PC-3 (cell line): Measurements from ENCODE around the gene GLI1. TPM values are rescaled to one million over a fixed set of nuclear protein-coding genes. Genes with fewer than 3 reads are reported as not detected.

Source experiments
- ATAC-seq: fragments of 200-7000 bp; cut with Tn5 transposase; 2 replicates; pipeline ENCODE4 v1.9.1; 2020; ENCODE audit warnings: mild to moderate bottlenecking, moderate library complexity
- BruUV-seq: library from RNA; stranded (reverse); fragments of 400-500 nt; replicated peaks from 2 replicates; lab custom pipeline; 2021; lab: Mats Ljungman, UMichigan
- CTCF ChIA-PET: fragments of 300-600 bp; sonication (Branson Sonifier 250); formaldehyde crosslinking; loops from one replicate; lab custom pipeline; 2022; ENCODE audit warnings: antibody characterized with exemption; lab: Charles Lee
- POLR2A ChIA-PET: fragments of 300-600 bp; sonication (Branson Sonifier 250); formaldehyde crosslinking; loops from one replicate; lab custom pipeline; 2022; ENCODE audit warnings: antibody characterized with exemption; ENCODE audit not compliant: unreplicated experiment; lab: Charles Lee
- DNase-seq: peaks from one replicate; pipeline ENCODE4 v3.0.0-alpha.2; 2015
- H2AFZ ChIP-seq: fragments of 300-600 bp; sonication (generic); 2 replicates; pipeline ENCODE4 v1.6.0; 2016; ENCODE audit warnings: antibody characterized with exemption, low read length
- H3F3A ChIP-seq: fragments of 300-600 bp; sonication (generic); one replicate; pipeline ENCODE4 v1.6.0; 2017; ENCODE audit warnings: antibody characterized with exemption, low read length, control low read depth, mild to moderate bottlenecking; ENCODE audit not compliant: unreplicated experiment
- H3K27ac ChIP-seq: fragments of 300-600 bp; sonication (generic); 2 replicates; pipeline ENCODE4 v1.5.1; 2016; ENCODE audit warnings: mild to moderate bottlenecking, low read length
- H3K27me3 ChIP-seq: fragments of 300-600 bp; sonication (generic); 2 replicates; pipeline ENCODE4 v1.6.1; 2016; ENCODE audit warnings: low read length, mixed read lengths
- H3K36me3 ChIP-seq: fragments of 300-600 bp; sonication (generic); 2 replicates; pipeline ENCODE4 v1.6.1; 2016; ENCODE audit warnings: low read depth, mixed run types, low read length, mixed read lengths
- H3K4me1 ChIP-seq: fragments of 300-600 bp; sonication (generic); 2 replicates; pipeline ENCODE4 v1.5.1; 2016; ENCODE audit warnings: low read length; ENCODE audit not compliant: insufficient read depth
- H3K4me2 ChIP-seq: fragments of 300-600 bp; sonication (generic); 2 replicates; pipeline ENCODE4 v1.6.0; 2016; ENCODE audit warnings: low read length
- H3K4me3 ChIP-seq: fragments of 300-600 bp; sonication (generic); 2 replicates; pipeline ENCODE4 v1.5.1; 2016; ENCODE audit warnings: mild to moderate bottlenecking, low read length, mixed read lengths
- H3K79me2 ChIP-seq: fragments of 300-600 bp; sonication (generic); 2 replicates; pipeline ENCODE4 v1.6.1; 2017; ENCODE audit warnings: low read length, mixed read lengths
- H3K9ac ChIP-seq: fragments of 300-600 bp; sonication (generic); 2 replicates; pipeline ENCODE4 v1.6.0; 2016; ENCODE audit warnings: mild to moderate bottlenecking, low read length
- H3K9me2 ChIP-seq: fragments of 300-600 bp; sonication (generic); replicated peaks from 2 replicates; pipeline ENCODE4 v1.6.1; 2016; ENCODE audit warnings: mixed run types, low read length, mixed read lengths
- H3K9me3 ChIP-seq: fragments of 300-600 bp; sonication (generic); 2 replicates; pipeline ENCODE4 v1.6.1; 2016; ENCODE audit warnings: low read length, mixed read lengths
- H4K20me1 ChIP-seq: fragments of 300-600 bp; sonication (generic); 2 replicates; pipeline ENCODE4 v1.6.1; 2016; ENCODE audit warnings: low read length, mixed read lengths
- CTCF ChIP-seq: fragments of 300-600 bp; sonication (generic); conservative IDR thresholded peaks from 2 replicates; pipeline ENCODE4 v1.5.1; 2017; ENCODE audit warnings: antibody characterized with exemption, low read depth, mild to moderate bottlenecking, low read length
- EZH2 ChIP-seq: fragments of 300-600 bp; sonication (generic); IDR thresholded peaks from one replicate; pipeline ENCODE4 v1.6.1; 2017; ENCODE audit warnings: antibody characterized with exemption, mild to moderate bottlenecking, low read length; ENCODE audit not compliant: unreplicated experiment
- EZH2phosphoT487 ChIP-seq: fragments of 300-600 bp; sonication (generic); IDR thresholded peaks from 2 replicates; pipeline ENCODE4 v1.6.1; 2018; ENCODE audit warnings: mild to moderate bottlenecking, antibody characterized with exemption, low read length, borderline replicate concordance
- intact Hi-C: fragments of 100-400 bp; cut with micrococcal nuclease; formaldehyde crosslinking; loops from 2 replicates; pipeline ENCODE4 v1.9.0; 2023
- total RNA-seq: library from RNA; depleted of rRNA; stranded (reverse); fragments of >200 nt; gene quantifications from 2 replicates; pipeline ENCODE4 v1.2.3, GENCODE V29; 2014

GLI1 gene
- total RNA-seq, 1 experiment from 2014 or later: 3.0 TPM

DNA sequence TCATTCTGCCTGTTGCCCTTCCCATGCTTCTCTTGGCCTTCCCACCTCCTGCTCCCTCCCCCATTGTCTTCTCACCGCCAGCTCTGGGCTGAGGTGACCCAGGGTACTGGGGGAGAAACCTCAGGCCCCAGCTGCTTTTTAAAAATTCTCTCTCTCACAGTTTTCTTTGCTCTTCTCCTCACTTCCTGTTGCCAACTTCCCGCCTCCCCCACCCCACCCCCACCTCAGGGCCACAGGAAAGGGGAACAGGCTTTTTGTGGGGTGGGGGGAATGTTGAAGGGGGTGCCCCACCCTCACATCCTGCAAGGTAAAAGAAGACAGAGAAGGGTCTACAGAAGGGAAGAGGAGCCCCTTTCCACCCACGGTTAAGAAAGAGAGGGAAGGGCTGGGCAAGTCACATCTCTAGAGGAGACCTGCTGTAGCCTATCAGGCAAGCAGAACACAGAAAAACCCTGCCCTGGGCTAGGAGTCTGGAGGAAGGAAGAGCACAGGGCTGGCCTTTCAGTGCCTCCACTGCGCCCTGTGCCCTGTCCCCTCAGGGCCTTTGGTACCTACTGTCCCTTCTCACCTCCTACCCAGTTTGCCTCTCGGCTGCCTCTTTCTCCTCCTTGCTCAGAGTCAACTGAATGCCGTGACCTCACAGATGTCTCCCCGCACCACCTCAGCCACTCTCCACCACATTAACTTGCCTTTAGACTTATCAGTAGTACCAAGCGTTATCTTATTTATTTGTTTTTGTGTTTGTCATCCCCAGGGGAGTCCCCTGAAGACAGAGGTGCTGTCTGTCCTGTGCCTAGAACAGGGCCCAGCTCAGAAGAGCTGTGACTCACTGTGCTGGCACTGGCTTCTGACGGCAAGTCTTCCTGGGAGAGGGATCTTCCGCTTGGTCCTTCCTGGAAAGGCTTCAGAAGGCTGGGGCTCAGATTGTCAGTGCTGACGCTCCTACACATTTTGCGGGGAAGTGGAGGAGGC is 18.4 kb downstream of the GLI1 start:
- ChIA-PET POLR2A (no interaction called here), CTCF (no interaction called here)
- H3K27me3 ChIP-seq: peaks cover 39% of the 10 kb centered on the region
- intact Hi-C loops: no loop called here
- no peak overlapping the region for H3K9ac ChIP-seq
- no peaks in the 10 kb centered on the region for H3F3A ChIP-seq
- H3K4me1 ChIP-seq: no peaks in the 10 kb centered on the region
- H4K20me1 ChIP-seq: no peaks in the 10 kb centered on the region
- H3K27ac ChIP-seq: no peak overlapping the region
- BruUV-seq: no TSS peak
- no peaks in the 10 kb centered on the region for H3K79me2 ChIP-seq
- no peaks in the 10 kb centered on the region for H3K36me3 ChIP-seq
- DNase-seq (no peak), ATAC-seq (peak; percentile 25)
- TF ChIP-seq EZH2 (no peak), EZH2phosphoT487 (no peak), CTCF (no peak)
- H3K4me2 ChIP-seq: no peak overlapping the region
- H3K9me2 ChIP-seq: no peaks in the 10 kb centered on the region
- H3K9me3 ChIP-seq: no peaks in the 10 kb centered on the region
- H3K4me3 ChIP-seq: no peak overlapping the region
- no peak overlapping the region for H2AFZ ChIP-seq

DNA sequence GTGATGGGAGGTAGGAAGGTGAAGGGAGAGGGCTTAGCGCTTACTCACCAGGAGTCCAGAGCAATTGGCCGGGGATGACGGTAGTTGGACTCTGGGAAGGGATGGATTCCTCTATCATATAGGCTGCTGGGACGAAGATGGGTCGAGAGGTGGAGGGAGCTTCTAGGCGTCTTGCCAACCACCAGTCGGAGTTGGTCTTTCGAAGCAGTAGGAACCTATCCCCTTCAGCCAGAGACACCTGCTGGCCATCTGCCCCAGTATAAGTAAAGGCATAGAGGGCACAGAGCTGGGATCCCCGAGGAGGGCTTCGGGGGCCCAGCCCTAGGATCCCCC is 19.4 kb downstream of the GLI1 start:
- ChIA-PET POLR2A (no interaction called here), CTCF (no interaction called here)
- Histone ChIP-seq H3K36me3 (no peaks in the 10 kb centered on the region), H3K9me3 (no peaks in the 10 kb centered on the region), H2AFZ (no peak overlapping the region), H3K4me1 (no peaks in the 10 kb centered on the region), H3K4me2 (no peak overlapping the region), H3K4me3 (no peak overlapping the region), H4K20me1 (no peaks in the 10 kb centered on the region), H3K79me2 (no peaks in the 10 kb centered on the region), H3F3A (no peaks in the 10 kb centered on the region), H3K27ac (no peak overlapping the region), H3K9ac (no peak overlapping the region), H3K9me2 (no peaks in the 10 kb centered on the region), H3K27me3 (peaks cover 32% of the 10 kb centered on the region)
- ATAC-seq (no peak), DNase-seq (no peak)
- no TSS peak for BruUV-seq
- intact Hi-C loops: no loop called here
- TF ChIP-seq EZH2 (no peak), CTCF (no peak), EZH2phosphoT487 (no peak)
